Panc1 (cell line): ENCODE results near the gene FDXACB1. TPM values are rescaled to one million over a fixed set of nuclear protein-coding genes. Genes with fewer than 3 reads are reported as not detected.

Source experiments
- ATAC-seq: fragments of 200-7000 bp; cut with Tn5 transposase; 2 replicates; pipeline ENCODE4 v1.9.1; 2020; ENCODE audit warnings: mild to moderate bottlenecking, moderate library complexity
- BruUV-seq: library from RNA; stranded (reverse); fragments of 400-500 nt; replicated peaks from 2 replicates; lab custom pipeline; 2021; lab: Mats Ljungman, UMichigan
- CTCF ChIA-PET: fragments of 300-600 bp; sonication (Branson Sonifier 250); formaldehyde crosslinking; loops from one replicate; lab custom pipeline; 2022; ENCODE audit warnings: antibody characterized with exemption; lab: Charles Lee
- POLR2A ChIA-PET: fragments of 300-600 bp; sonication (Branson Sonifier 250); formaldehyde crosslinking; loops from one replicate; lab custom pipeline; 2022; ENCODE audit warnings: antibody characterized with exemption; lab: Charles Lee
- DNase-seq: peaks from one replicate; pipeline ENCODE4 v3.0.0-alpha.2; 2010; ENCODE audit warnings: low read depth, low spot score
- H3K27ac ChIP-seq: 2 replicates; pipeline ENCODE4 v1.5.1; 2011; ENCODE audit warnings: mild to moderate bottlenecking, low read length, inconsistent platforms
- H3K27me3 ChIP-seq: fragments of 200-500 bp; sonication (Bioruptor generic); 2 replicates; pipeline ENCODE4 v1.6.0; 2014; ENCODE audit warnings: low read length, inconsistent platforms; ENCODE audit not compliant: control insufficient read depth, insufficient read depth
- H3K36me3 ChIP-seq: fragments of 200-500 bp; sonication (Bioruptor generic); 2 replicates; pipeline ENCODE4 v1.5.1; 2014; ENCODE audit warnings: inconsistent platforms, mild to moderate bottlenecking, low read length, moderate library complexity; ENCODE audit not compliant: control insufficient read depth, insufficient read depth
- H3K4me1 ChIP-seq: 2 replicates; pipeline ENCODE4 v1.5.1; 2011; ENCODE audit warnings: inconsistent platforms, mild to moderate bottlenecking, low read length, moderate library complexity; ENCODE audit not compliant: control insufficient read depth, insufficient read depth
- H3K4me3 ChIP-seq, 2 experiments: 2 replicates each; pipeline ENCODE4 v1.5.1; 2011 to 2012; ENCODE audit warnings: low read depth in 2 of 2, low read length in 2 of 2, mild to moderate bottlenecking in 2 of 2, inconsistent platforms in 1 of 2, moderate library complexity in 1 of 2
- H3K9me3 ChIP-seq: fragments of 200-500 bp; sonication (Bioruptor generic); 2 replicates; pipeline ENCODE4 v1.5.1; 2014; ENCODE audit warnings: low read depth, mild to moderate bottlenecking, inconsistent platforms, low read length, moderate library complexity; ENCODE audit not compliant: control insufficient read depth, insufficient read depth
- CTCF ChIP-seq: fragments of 450-650 bp; IDR thresholded peaks from 2 replicates; pipeline ENCODE4 v1.5.1; 2017; ENCODE audit warnings: mild to moderate bottlenecking
- POLR2AphosphoS5 ChIP-seq: IDR thresholded peaks from 2 replicates; pipeline ENCODE4 v1.6.1; 2012; ENCODE audit warnings: mild to moderate bottlenecking, low read depth, low read length, moderate library complexity
- REST ChIP-seq, 2 experiments: IDR thresholded peaks; 2 replicates each; pipeline ENCODE4 v1.6.1; 2011 to 2012; ENCODE audit warnings: low read depth in 2 of 2, control low read depth in 1 of 2, low read length in 1 of 2, mild to moderate bottlenecking in 1 of 2, moderate library complexity in 1 of 2; ENCODE audit not compliant: insufficient read depth in 1 of 2
- SIN3A ChIP-seq: IDR thresholded peaks from 2 replicates; pipeline ENCODE4 v1.6.1; 2012; ENCODE audit warnings: low read depth, mild to moderate bottlenecking, low read length, moderate library complexity, borderline replicate concordance; ENCODE audit not compliant: insufficient read depth
- TCF7L2 ChIP-seq: IDR thresholded peaks from 2 replicates; pipeline ENCODE4 v1.6.1; 2011; ENCODE audit warnings: mild to moderate bottlenecking, low read depth, low read length, inconsistent platforms
- in situ Hi-C: cut with HindIII; loops from 2 replicates; pipeline ENCODE4 v1.10.0; 2016; ENCODE audit warnings: low sequenced_read_pairs, low pct_unique_long_range_greater_than_20kb
- intact Hi-C: fragments of 100-400 bp; cut with micrococcal nuclease; formaldehyde crosslinking; loops from one replicate; pipeline ENCODE4 v1.10.0; 2022; ENCODE audit not compliant: unreplicated experiment
- total RNA-seq: library from RNA; stranded (reverse); gene quantifications from one replicate; pipeline ENCODE4 v1.2.1, GENCODE V29; 2021; ENCODE audit not compliant: unreplicated experiment

Gene FDXACB1
- total RNA-seq, 1 experiment from 2014 or later: 4.1 TPM

GRCh38 chr11:111840143-111840542, 38.8 kb downstream of the FDXACB1 start:
- Histone ChIP-seq H3K4me1 (peaks cover 3% of the 10 kb centered on the region; the same call in 1 of the 2 replicates), H3K36me3 (no peaks in the 10 kb centered on the region; the same call in 1 of the 2 replicates), H3K9me3 (no peaks in the 10 kb centered on the region), H3K27me3 (no peaks in the 10 kb centered on the region), H3K4me3 (no peak overlapping the region), H3K27ac (no peak overlapping the region)
- TF ChIP-seq SIN3A (no peak), REST (IDR thresholded peaks at IDR 0.05; ENCODE audit: insufficient read depth in 1 of 2, low read depth in 2 of 2, low read length in 1 of 2) (no peak), TCF7L2 (no peak), CTCF (no peak), POLR2AphosphoS5 (no peak)
- DNase-seq (no peak), ATAC-seq (no peak)
- CTCF ChIA-PET: interaction anchor here (0.6 kb wide), 1 partner anchor 236 kb away, joined by 5 read pairs; no protein-coding TSS in a partner anchor
- no TSS peak for BruUV-seq
- intact Hi-C loops (loop anchor here (5.0 kb wide), 2 partner anchors 63 to 238 kb away; partner anchors contain the start of gene SIK2), in situ Hi-C loops (no loop called here)
- POLR2A ChIA-PET: interaction anchor here (0.5 kb wide), 1 partner anchor 49 kb away, joined by 3 read pairs; no protein-coding TSS in a partner anchor

- ATAC-seq: no peak
- Histone ChIP-seq H3K4me3 (no peak overlapping the region), H3K36me3 (no peaks in the 10 kb centered on the region; the same call in 1 of the 2 replicates), H3K27ac (no peak overlapping the region), H3K4me1 (peaks cover 3% of the 10 kb centered on the region; the same call in 1 of the 2 replicates), H3K9me3 (no peaks in the 10 kb centered on the region), H3K27me3 (no peaks in the 10 kb centered on the region)
- BruUV-seq: no TSS peak
- ChIA-PET POLR2A (no interaction called here), CTCF (no interaction called here)
- DNase-seq: no peak
- TF ChIP-seq POLR2AphosphoS5 (no peak), SIN3A (no peak), REST (IDR thresholded peaks at IDR 0.05; ENCODE audit: insufficient read depth in 1 of 2, low read depth in 2 of 2, low read length in 1 of 2) (no peak), TCF7L2 (no peak), CTCF (no peak)
- intact Hi-C loops: no loop called here
- in situ Hi-C loops: no loop called here
Measured at GRCh38 chr11:111838054-111838453, 40.9 kb downstream of the FDXACB1 start.
